Pancreas (tissue), 10 donors: Measurements from ENCODE around the gene TNFAIP8L1. TPM values are rescaled to one million over a fixed set of nuclear protein-coding genes. Genes with fewer than 3 reads are reported as not detected.

Experiments used
- ATAC-seq, 4 donors: fragments of 200-7000 bp; cut with Tn5 transposase; one replicate each; pipeline versions ENCODE4 v1.8.0 to v1.9.1; 2020; ENCODE audit warnings: mild to moderate bottlenecking in 4 of 4, moderate library complexity in 4 of 4
- DNase-seq, 6 donors: peaks; one replicate each; pipeline ENCODE4 v3.0.0-alpha.2; 2020
- FAIRE-seq: peaks from 2 replicates; lab custom pipeline; 2012; peaks lifted over from hg19 to GRCh38; lab: Jason Lieb, UNC
- H3K27ac ChIP-seq, 4 donors: fragments of 200-600 bp; sonication (generic); 1 replicate in 3 of 4; 2 replicates in 1 of 4; pipeline versions ENCODE4 v1.5.0 to v1.8.0; 2020
- H3K27me3 ChIP-seq, 4 donors: fragments of 200-600 bp; one replicate each; pipeline ENCODE4 v1.8.0; 2021
- H3K36me3 ChIP-seq, 3 donors: fragments of 200-600 bp; sonication (generic) in 1 of 3; one replicate each; pipeline versions ENCODE4 v1.5.0 to v1.8.0; 2020 to 2021
- H3K4me1 ChIP-seq, 3 donors: fragments of 200-600 bp; one replicate each; pipeline ENCODE4 v1.8.0; 2021
- H3K4me3 ChIP-seq, 4 donors: fragments of 200-600 bp; sonication (generic) in 2 of 4; one replicate each; pipeline versions ENCODE4 v1.5.0 to v1.8.0; 2020 to 2021
- H3K9me3 ChIP-seq, 4 donors: fragments of 200-600 bp; one replicate each; pipeline ENCODE4 v1.8.0; 2021
- CTCF ChIP-seq, 4 donors: fragments of 200-600 bp; sonication (generic) in 3 of 4; IDR thresholded peaks; one replicate each; pipeline versions ENCODE4 v1.5.0 to v1.8.0; 2021; ENCODE audit warnings: antibody characterized with exemption in 4 of 4
- WGBS, 2 donors: extraction: QIAGEN DNeasy Blood & Tissue Kit; methylation state at CpG; one replicate each; pipeline ENCODE4 v1.1.7; 2013; 5-methylcytosine and 5-hydroxymethylcytosine counted together
- intact Hi-C, 3 donors: fragments of 100-400 bp; cut with DNase I; formaldehyde crosslinking; loops; one replicate each; pipeline versions ENCODE4 v1.11.1 to v1.14.2; 2022
- polyA plus RNA-seq, 2 donors: library from polyadenylated mRNA; stranded (reverse); fragments of 200-250 nt; gene quantifications; one replicate each; pipeline ENCODE4 v1.2.3, GENCODE V29; 2013
- total RNA-seq, 6 donors: library from RNA; stranded (reverse); fragmentation: NEBNext Ultra II Directional in 4 of 6; extraction: Animal tissue kit (Norgen Biotek cat#: 25700) in 4 of 6; gene quantifications; one replicate each; pipeline versions ENCODE4 v1.2.1 to v1.2.4, GENCODE V29; 2021 to 2023
- donor health status: healthy with polysubstance abuse.
- donor health status: DM: no; HTN: no; CAD: no; lungs with moderate emphysema.
- donor health status: DM: no; HTN: no; CAD: no.
- donor health status: control.
- donor health status: control.
- donor health status: Bipolar disorder and iron deficiency.
- donor health status: DM: yes; HTN: yes; CAD: no.
- donor health status: DM: no; HTN: no; CAD: no.
- donor health status: DM: no; HTN: no; CAD: no.
- donor health status: DM: yes; HTN: yes; CAD: no.

TNFAIP8L1 gene
- total and polyA plus RNA-seq, 8 donors, result 1.2 to 3.6 (median 2.4) TPM

GRCh38 chr19:4693078-4693350 is 53.7 kb downstream of the TNFAIP8L1 start:
- peaks cover 8 to 82% (median 40%) of the 10 kb centered on the region in 3 donors for H3K36me3 ChIP-seq
- no peaks in the 10 kb centered on the region for H3K4me1 ChIP-seq
- no peak overlapping the region for H3K4me3 ChIP-seq
- no peaks in the 10 kb centered on the region for H3K27me3 ChIP-seq
- intact Hi-C loops, result no loop called here
- WGBS, 2 donors, result 92 to 95% methylated on average over 7 of the region's 7 CpGs
- FAIRE-seq, result no peak
- DNase-seq, result no peak
- H3K9me3 ChIP-seq, result no peaks in the 10 kb centered on the region
- H3K27ac ChIP-seq, result no peak overlapping the region
- no peak for ATAC-seq
- no peak for TF ChIP-seq CTCF (IDR thresholded peaks at IDR 0.05)

GRCh38 chr19:4693471-4694121 is 54.3 kb downstream of the TNFAIP8L1 start:
- no peak for FAIRE-seq

GRCh38 chr19:4694211-4694987 is 55.1 kb downstream of the TNFAIP8L1 start:
- WGBS, 2 donors, result 91 to 94% methylated on average over 22 of the region's 22 CpGs
- no peaks in the 10 kb centered on the region for H3K27me3 ChIP-seq
- TF ChIP-seq CTCF (IDR thresholded peaks at IDR 0.05), result no peak
- DNase-seq (no peak), FAIRE-seq (no peak), ATAC-seq (peak in 3 of 4 donors; percentile 34 to 50 (median 36))
- H3K9me3 ChIP-seq, result no peaks in the 10 kb centered on the region
- H3K27ac ChIP-seq, result no peak overlapping the region
- peaks cover 8 to 71% (median 28%) of the 10 kb centered on the region in 3 donors for H3K36me3 ChIP-seq
- intact Hi-C loops, result no loop called here
- no peaks in the 10 kb centered on the region for H3K4me1 ChIP-seq
- H3K4me3 ChIP-seq, result no peak overlapping the region

More at GRCh38 chr19:4693471-4694121, 54.3 kb downstream of the TNFAIP8L1 start:
- peaks cover 8 to 77% (median 34%) of the 10 kb centered on the region in 3 donors for H3K36me3 ChIP-seq
- intact Hi-C loops, result no loop called here
- peak in 1 of 6 donors; percentile 44 for DNase-seq
- TF ChIP-seq CTCF (IDR thresholded peaks at IDR 0.05), result no peak
- H3K27me3 ChIP-seq, result no peaks in the 10 kb centered on the region
- H3K27ac ChIP-seq, result peak overlapping the region in 1 of 4 donors; percentile 6
- 92 to 94% methylated on average over 15 of the region's 15 CpGs for WGBS, 2 donors
- H3K4me3 ChIP-seq, result no peak overlapping the region
- no peaks in the 10 kb centered on the region for H3K9me3 ChIP-seq
- no peaks in the 10 kb centered on the region for H3K4me1 ChIP-seq
- peak in 1 of 4 donors; percentile 9 for ATAC-seq

- TF ChIP-seq CTCF (IDR thresholded peaks at IDR 0.05), result no peak
- ATAC-seq (no peak), FAIRE-seq (no peak), DNase-seq (peak in 1 of 6 donors; percentile 58)
- Histone ChIP-seq H3K27ac (no peak overlapping the region), H3K9me3 (no peaks in the 10 kb centered on the region), H3K4me1 (no peaks in the 10 kb centered on the region), H3K27me3 (no peaks in the 10 kb centered on the region), H3K4me3 (no peak overlapping the region), H3K36me3 (peaks cover 8 to 71% (median 26%) of the 10 kb centered on the region in 3 donors)
- intact Hi-C loops, result no loop called here
- 87 to 89% methylated on average over 19 of the region's 19 CpGs for WGBS, 2 donors
Measured at GRCh38 chr19:4695224-4695731, 56.0 kb downstream of the TNFAIP8L1 start.
